GM18508 (cell line): ENCODE measurements around the gene ABCC6.
"Not testable (repeated sequence)": the region's sequence is repeated elsewhere in the genome, so short reads cannot be mapped to it uniquely, and the experiment has no call there.

ENCODE experiments used
- ATAC-seq: cut with Tn5 transposase; IDR thresholded peaks from one replicate; pipeline ENCODE4 v1.9.1; 2021; ENCODE audit warnings: moderate number of reproducible peaks; ENCODE audit not compliant: insufficient read depth, unreplicated experiment

ABCC6 gene

GRCh38 chr16:16232692-16233061 lies 9.4 kb upstream of the ABCC6 start:
- not testable (repeated sequence) for ATAC-seq

GRCh38 chr16:16223662-16224241 lies 458 bp upstream of the ABCC6 start:
- ATAC-seq = not testable (repeated sequence)

GRCh38 chr16:16221382-16221781 lies 1.9 kb downstream of the ABCC6 start:
- ATAC-seq = not testable (repeated sequence)

- not testable (repeated sequence) for ATAC-seq
These were observed 2.8 kb downstream of the ABCC6 start for GRCh38 chr16:16220449-16220848.

- not testable (repeated sequence) for ATAC-seq
These were observed 4.5 kb downstream of the ABCC6 start for GRCh38 chr16:16218787-16219186.

- ATAC-seq = not testable (repeated sequence)
These were observed 4.9 kb downstream of the ABCC6 start for GRCh38 chr16:16218349-16218748.

- not testable (repeated sequence) for ATAC-seq
These were observed 9.4 kb downstream of the ABCC6 start for GRCh38 chr16:16213863-16214293.

- not testable (repeated sequence) for ATAC-seq
These were observed 11.9 kb downstream of the ABCC6 start for GRCh38 chr16:16211404-16211803.

- not testable (repeated sequence) for ATAC-seq
These were observed 14.8 kb downstream of the ABCC6 start for GRCh38 chr16:16208461-16208860.

GRCh38 chr16:16207787-16208334 lies 15.4 kb downstream of the ABCC6 start:
- ATAC-seq = not testable (repeated sequence)

- ATAC-seq = not testable (repeated sequence)
These were observed 16.1 kb downstream of the ABCC6 start for GRCh38 chr16:16207097-16207786.

- ATAC-seq = not testable (repeated sequence)
These were observed 17.4 kb downstream of the ABCC6 start for GRCh38 chr16:16205864-16206263.

- ATAC-seq = not testable (repeated sequence)
These were observed 18.7 kb downstream of the ABCC6 start for GRCh38 chr16:16204552-16204951.

GRCh38 chr16:16203494-16203893 lies 19.8 kb downstream of the ABCC6 start:
- not testable (repeated sequence) for ATAC-seq

GRCh38 chr16:16202400-16203143 lies 20.7 kb downstream of the ABCC6 start:
- ATAC-seq = not testable (repeated sequence)

GRCh38 chr16:16201880-16202279 lies 21.4 kb downstream of the ABCC6 start:
- not testable (repeated sequence) for ATAC-seq

GRCh38 chr16:16200391-16200790 lies 22.9 kb downstream of the ABCC6 start:
- not testable (repeated sequence) for ATAC-seq

GRCh38 chr16:16199428-16199827 lies 23.9 kb downstream of the ABCC6 start:
- not testable (repeated sequence) for ATAC-seq

GRCh38 chr16:16197966-16198365 lies 25.3 kb downstream of the ABCC6 start:
- no peak for ATAC-seq

- no peak for ATAC-seq
These were observed 26.0 kb downstream of the ABCC6 start for GRCh38 chr16:16197331-16197730.

GRCh38 chr16:16196099-16196498 lies 27.2 kb downstream of the ABCC6 start:
- no peak for ATAC-seq
